T-cell (primary cell): ENCODE results near the gene PRSS37. TPM values are rescaled to one million over a fixed set of nuclear protein-coding genes. Genes with fewer than 3 reads are reported as not detected.

Source experiments
- ATAC-seq, 4 experiments: fragments of 200-7000 bp in 3 of 4; fragments of 150-1000 bp in 1 of 4; cut with Tn5 transposase; replicated peaks in 1 of 4; 1 replicate in 3 of 4; 2 replicates in 1 of 4; pipeline ENCODE4 v1.10.0; 2021; ENCODE audit warnings: moderate library complexity in 3 of 4, mild to moderate bottlenecking in 2 of 4, moderate number of reproducible peaks in 1 of 4
- CTCF ChIA-PET, 2 donors: fragments of 300-600 bp; sonication (Branson Sonifier 250); formaldehyde crosslinking; loops; one replicate each; lab custom pipeline; 2022; ENCODE audit warnings: antibody characterized with exemption in 2 of 2; lab: Charles Lee
- POLR2A ChIA-PET, 2 donors: fragments of 300-600 bp; sonication (Branson Sonifier 250); formaldehyde crosslinking; loops; one replicate each; lab custom pipeline; 2022; ENCODE audit warnings: antibody characterized with exemption in 2 of 2; lab: Charles Lee
- DNase-seq, 35 experiments: peaks; one replicate each; pipeline versions ENCODE4 v3.0.0 to v3.0.0-alpha.2; 2013 to 2023
- H3K27ac ChIP-seq: one replicate; pipeline ENCODE4 v1.5.1; 2013; ENCODE audit warnings: low read length
- H3K27me3 ChIP-seq, 2 experiments: replicated peaks in 1 of 2; 1 replicate in 1 of 2; 2 replicates in 1 of 2; pipeline versions ENCODE4 v1.6.1 to v1.7.0; 2013; ENCODE audit warnings: low read length in 1 of 2, mixed read lengths in 1 of 2; ENCODE audit not compliant: control insufficient read depth in 2 of 2, insufficient read depth in 2 of 2; ENCODE audit errors: extremely low read depth in 1 of 2
- H3K36me3 ChIP-seq, 2 donors: 1 replicate in 1 of 2; 2 replicates in 1 of 2; pipeline versions ENCODE4 v1.6.1 to v1.7.0; 2013; ENCODE audit warnings: low read length in 1 of 2; ENCODE audit not compliant: control insufficient read depth in 2 of 2, insufficient read depth in 1 of 2; ENCODE audit errors: extremely low read depth in 1 of 2
- H3K4me1 ChIP-seq, 2 experiments: 1 replicate in 1 of 2; 2 replicates in 1 of 2; pipeline versions ENCODE4 v1.6.1 to v1.7.0; 2013; ENCODE audit warnings: low read length in 2 of 2, mixed read lengths in 1 of 2; ENCODE audit not compliant: insufficient read depth in 2 of 2, control insufficient read depth in 1 of 2; ENCODE audit errors: extremely low read depth in 1 of 2
- H3K4me3 ChIP-seq, 2 donors: 1 replicate in 1 of 2; 2 replicates in 1 of 2; pipeline versions ENCODE4 v1.5.1 to v1.7.0; 2013; ENCODE audit warnings: mild to moderate bottlenecking in 2 of 2, low read length in 1 of 2, moderate library complexity in 1 of 2; ENCODE audit not compliant: control insufficient read depth in 1 of 2; ENCODE audit errors: extremely low read depth in 1 of 2
- H3K9me3 ChIP-seq: 2 replicates; pipeline ENCODE4 v1.7.0; 2013
- H3K27ac Mint-ChIP-seq, 2 donors: one replicate each; pipeline ENCODE4 v1.8.0; 2020 to 2021; ENCODE audit warnings: mild to moderate bottlenecking in 2 of 2, mixed read lengths in 2 of 2
- H3K27me3 Mint-ChIP-seq, 2 donors: one replicate each; pipeline ENCODE4 v1.8.0; 2021 to 2022; ENCODE audit warnings: mixed read lengths in 2 of 2
- H3K36me3 Mint-ChIP-seq: one replicate; pipeline ENCODE4 v1.8.0; 2021; ENCODE audit warnings: mixed read lengths
- H3K4me1 Mint-ChIP-seq, 3 donors: one replicate each; pipeline ENCODE4 v1.8.0; 2020 to 2022; ENCODE audit warnings: mixed read lengths in 3 of 3, mild to moderate bottlenecking in 1 of 3
- H3K4me3 Mint-ChIP-seq, 3 donors: one replicate each; pipeline ENCODE4 v1.8.0; 2020 to 2022; ENCODE audit warnings: mild to moderate bottlenecking in 3 of 3, mixed read lengths in 3 of 3, moderate library complexity in 3 of 3
- H3K9me3 Mint-ChIP-seq, 3 donors: one replicate each; pipeline ENCODE4 v1.8.0; 2020 to 2022; ENCODE audit warnings: mixed read lengths in 3 of 3
- WGBS: methylation state at CpG from one replicate; pipeline ENCODE4 v1.1.5; 2013; ENCODE audit warnings: missing lambda C conversion rate; ENCODE audit not compliant: insufficient coverage; 5-methylcytosine and 5-hydroxymethylcytosine counted together
- total RNA-seq, 35 experiments: library from RNA in 6 of 35; stranded (reverse) in 6 of 35; fragments of 120-200 nt in 1 of 35; gene quantifications; one replicate each; pipeline versions ENCODE4 v1.2.1 to v1.2.4 and lab custom pipeline; 2013 to 2026

PRSS37 gene
- total RNA-seq, 5 donors from 2014 or later (not counting 1 experiment from before 2014, with no cell fraction given), result not detected

GRCh38 chr7:141875453-141875852 lies 34.2 kb upstream of the PRSS37 start:
- ChIA-PET CTCF (no interaction called here), POLR2A (no interaction called here)
- ATAC-seq, result no peak
- no peak overlapping the region for H3K4me3 ChIP-seq
- no peaks in the 10 kb centered on the region for H3K4me1 ChIP-seq
- H3K27me3 ChIP-seq, result peaks cover 0 to 2% of the 10 kb centered on the region in 2 experiments
- H3K27ac ChIP-seq, result no peak overlapping the region
- H3K36me3 ChIP-seq, result no peaks in the 10 kb centered on the region
- H3K9me3 ChIP-seq, result no peaks in the 10 kb centered on the region
- WGBS, result no CpG with 5 or more reads among the region's 2 CpGs
- Mint-ChIP-seq H3K36me3 (no peaks in the 10 kb centered on the region), H3K4me3 (no peak overlapping the region), H3K27ac (no peak overlapping the region), H3K9me3 (peaks cover 0 to 12% (median 5%) of the 10 kb centered on the region in 3 donors), H3K27me3 (peaks cover 0 to 2% of the 10 kb centered on the region in 2 donors), H3K4me1 (no peaks in the 10 kb centered on the region)
- no peak for DNase-seq

GRCh38 chr7:141874787-141875186 lies 33.5 kb upstream of the PRSS37 start:
- Histone ChIP-seq H3K9me3 (no peaks in the 10 kb centered on the region), H3K27ac (no peak overlapping the region), H3K27me3 (peaks cover 0 to 2% of the 10 kb centered on the region in 2 experiments), H3K36me3 (no peaks in the 10 kb centered on the region), H3K4me1 (no peaks in the 10 kb centered on the region), H3K4me3 (no peak overlapping the region)
- POLR2A ChIA-PET, result no interaction called here
- Mint-ChIP-seq H3K4me3 (no peak overlapping the region), H3K36me3 (no peaks in the 10 kb centered on the region), H3K4me1 (no peaks in the 10 kb centered on the region), H3K27ac (no peak overlapping the region), H3K27me3 (peaks cover 0 to 2% of the 10 kb centered on the region in 2 donors), H3K9me3 (peaks cover 0 to 15% (median 11%) of the 10 kb centered on the region in 3 donors)
- 60% methylated on average over 2 of the region's 3 CpGs for WGBS
- no peak for DNase-seq
- ATAC-seq, result no peak
- CTCF ChIA-PET, result no interaction called here

GRCh38 chr7:141872931-141873330 lies 31.6 kb upstream of the PRSS37 start:
- H3K36me3 ChIP-seq, result no peaks in the 10 kb centered on the region
- H3K27me3 ChIP-seq, result peaks cover 0 to 2% of the 10 kb centered on the region in 2 experiments
- Mint-ChIP-seq H3K36me3 (no peaks in the 10 kb centered on the region), H3K4me1 (no peaks in the 10 kb centered on the region), H3K27me3 (no peaks in the 10 kb centered on the region), H3K9me3 (peaks cover 7 to 19% (median 8%) of the 10 kb centered on the region in 3 donors), H3K27ac (no peak overlapping the region), H3K4me3 (no peak overlapping the region)
- no peaks in the 10 kb centered on the region for H3K4me1 ChIP-seq
- POLR2A ChIA-PET, result no interaction called here
- no peak overlapping the region for H3K4me3 ChIP-seq
- H3K9me3 ChIP-seq, result no peaks in the 10 kb centered on the region
- no peak for ATAC-seq
- CTCF ChIA-PET, result no interaction called here
- DNase-seq, result no peak
- no peak overlapping the region for H3K27ac ChIP-seq
- 92% methylated on average over 2 of the region's 3 CpGs for WGBS

- no CpG with 5 or more reads among the region's 2 CpGs for WGBS
- CTCF ChIA-PET, result no interaction called here
- Mint-ChIP-seq H3K27ac (no peak overlapping the region), H3K36me3 (no peaks in the 10 kb centered on the region), H3K4me1 (no peaks in the 10 kb centered on the region), H3K9me3 (peaks cover 7 to 20% (median 7%) of the 10 kb centered on the region in 3 donors), H3K27me3 (peaks cover 2 to 5% of the 10 kb centered on the region in 2 donors), H3K4me3 (no peak overlapping the region)
- H3K27me3 ChIP-seq, result no peaks in the 10 kb centered on the region
- no peaks in the 10 kb centered on the region for H3K4me1 ChIP-seq
- no peak overlapping the region for H3K4me3 ChIP-seq
- POLR2A ChIA-PET, result no interaction called here
- H3K36me3 ChIP-seq, result no peaks in the 10 kb centered on the region
- no peaks in the 10 kb centered on the region for H3K9me3 ChIP-seq
- ATAC-seq, result no peak
- DNase-seq, result no peak
- H3K27ac ChIP-seq, result no peak overlapping the region
Measured at GRCh38 chr7:141866974-141867373, 25.7 kb upstream of the PRSS37 start.

GRCh38 chr7:141864765-141865447 lies 23.6 kb upstream of the PRSS37 start:
- CTCF ChIA-PET, result no interaction called here
- DNase-seq, result no peak

GRCh38 chr7:141860207-141860606 lies 18.9 kb upstream of the PRSS37 start:
- DNase-seq (no peak), ATAC-seq (no peak)
- CTCF ChIA-PET, result no interaction called here
- Mint-ChIP-seq H3K27me3 (peaks cover 2 to 8% of the 10 kb centered on the region in 2 donors), H3K9me3 (peaks cover 5 to 16% (median 15%) of the 10 kb centered on the region in 3 donors), H3K36me3 (no peaks in the 10 kb centered on the region), H3K4me3 (no peak overlapping the region), H3K4me1 (no peaks in the 10 kb centered on the region), H3K27ac (no peak overlapping the region)
- WGBS, result no CpG with 5 or more reads among the region's 2 CpGs
- H3K4me3 ChIP-seq, result no peak overlapping the region
- POLR2A ChIA-PET, result no interaction called here
- no peaks in the 10 kb centered on the region for H3K9me3 ChIP-seq
- no peaks in the 10 kb centered on the region for H3K4me1 ChIP-seq
- no peaks in the 10 kb centered on the region for H3K36me3 ChIP-seq
- H3K27ac ChIP-seq, result no peak overlapping the region
- H3K27me3 ChIP-seq, result no peaks in the 10 kb centered on the region

More at GRCh38 chr7:141864765-141865447, 23.6 kb upstream of the PRSS37 start:
- H3K36me3 ChIP-seq, result no peaks in the 10 kb centered on the region
- H3K27me3 ChIP-seq, result no peaks in the 10 kb centered on the region
- Mint-ChIP-seq H3K27me3 (peaks cover 5% of the 10 kb centered on the region in 2 donors), H3K4me3 (no peak overlapping the region), H3K4me1 (no peaks in the 10 kb centered on the region), H3K9me3 (peaks cover 0 to 12% (median 7%) of the 10 kb centered on the region in 3 donors), H3K36me3 (no peaks in the 10 kb centered on the region), H3K27ac (no peak overlapping the region)
- ATAC-seq, result no peak
- WGBS, result no CpG with 5 or more reads among the region's 2 CpGs
- POLR2A ChIA-PET, result no interaction called here
- H3K9me3 ChIP-seq, result no peaks in the 10 kb centered on the region
- no peak overlapping the region for H3K27ac ChIP-seq
- H3K4me1 ChIP-seq, result no peaks in the 10 kb centered on the region
- no peak overlapping the region for H3K4me3 ChIP-seq
